Sigmoid colon (tissue), 7 donors: ENCODE results near the gene TPT1. TPM values are rescaled to one million over a fixed set of nuclear protein-coding genes. Genes with fewer than 3 reads are reported as not detected.

Experiments
- DNase-seq: peaks from one replicate; pipeline ENCODE4 v3.0.0-alpha.2; 2019
- H3K27ac ChIP-seq, 4 donors: fragments of 200-600 bp; sonication (generic); one replicate each; pipeline ENCODE4 v1.5.1; 2016 to 2019; ENCODE audit warnings: mild to moderate bottlenecking in 1 of 4
- H3K27me3 ChIP-seq, 3 donors: fragments of 200-600 bp; sonication (generic); one replicate each; pipeline ENCODE4 v1.5.1; 2019; ENCODE audit warnings: mild to moderate bottlenecking in 1 of 3
- H3K36me3 ChIP-seq, 4 donors: fragments of 200-600 bp; sonication (generic); one replicate each; pipeline ENCODE4 v1.5.1; 2016 to 2019
- H3K4me1 ChIP-seq, 4 donors: fragments of 200-600 bp; sonication (generic); one replicate each; pipeline ENCODE4 v1.5.1; 2017 to 2019
- H3K4me3 ChIP-seq, 4 donors: fragments of 200-600 bp; sonication (generic); one replicate each; pipeline ENCODE4 v1.5.1; 2017 to 2019; ENCODE audit warnings: mild to moderate bottlenecking in 2 of 4, moderate library complexity in 1 of 4
- H3K9me3 ChIP-seq, 4 donors: fragments of 200-600 bp in 3 of 4; sonication (generic) in 3 of 4; one replicate each; pipeline versions ENCODE4 v1.5.1 to v1.6.1; 2013 to 2019
- EP300 ChIP-seq, 4 donors: sonication (generic); formaldehyde crosslinking; IDR thresholded peaks; one replicate each; pipeline ENCODE4 v1.6.1; 2017; ENCODE audit warnings: antibody characterized with exemption in 4 of 4
- POLR2A ChIP-seq, 2 donors: fragments of 450-650 bp; IDR thresholded peaks; one replicate each; pipeline ENCODE4 v1.6.1; 2016; ENCODE audit warnings: antibody characterized with exemption in 2 of 2, mild to moderate bottlenecking in 2 of 2, moderate library complexity in 2 of 2
- POLR2AphosphoS5 ChIP-seq, 4 donors: sonication (generic); formaldehyde crosslinking; IDR thresholded peaks; one replicate each; pipeline ENCODE4 v1.6.1; 2017; ENCODE audit warnings: antibody characterized with exemption in 4 of 4
- WGBS, 2 donors: extraction: QIAGEN DNeasy Blood & Tissue Kit; methylation state at CpG; one replicate each; pipeline ENCODE4 v1.1.7; 2013; 5-methylcytosine and 5-hydroxymethylcytosine counted together
- intact Hi-C: fragments of 100-400 bp; cut with DNase I; formaldehyde crosslinking; loops from one replicate; pipeline ENCODE4 v1.15.1; 2023
- polyA plus RNA-seq, 3 donors: library from polyadenylated mRNA; stranded (reverse); fragments of 200-250 nt; gene quantifications; one replicate each; pipeline ENCODE4 v1.2.3, GENCODE V29; 2013
- total RNA-seq, 4 donors: library from RNA; depleted of rRNA; stranded (reverse); fragments of >200 nt; gene quantifications; one replicate each; pipeline ENCODE4 v1.1.0, GENCODE V29; 2016
- TF ChIP-seq, protein P1 (sequence below), 4 experiments: fragments of 450-650 bp in 3 of 4; fragments of 200-600 bp in 1 of 4; IDR thresholded peaks; one replicate each; pipeline ENCODE4 v1.5.1; 2016 to 2019; ENCODE audit warnings: antibody characterized with exemption in 4 of 4, mild to moderate bottlenecking in 3 of 4, moderate library complexity in 2 of 4
- donor health status: healthy with polysubstance abuse.
- donor health status: Bipolar disorder and iron deficiency.
- donor health status: healthy.

The TPT1 gene
- total and polyA plus RNA-seq, 7 donors, result 3,556 to 14,118 (median 5,645) TPM

DNA sequence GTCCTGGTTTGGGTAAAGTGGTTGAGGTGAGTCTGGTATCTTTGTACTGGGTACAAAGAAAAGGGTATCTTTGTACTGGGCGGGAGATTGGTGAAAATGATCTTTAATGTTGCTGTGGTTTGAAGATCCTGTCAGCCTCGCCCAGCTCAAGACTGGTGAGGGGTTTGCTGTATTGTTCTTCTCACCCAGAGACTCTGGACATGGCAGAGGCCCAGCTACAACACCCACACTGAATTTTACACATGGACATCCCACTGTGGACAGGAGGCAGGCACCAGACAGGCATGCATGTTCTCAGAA lies 42.8 kb downstream of the TPT1 start:
- WGBS, 2 donors, result 71 to 85% methylated on average over 2 of the region's 2 CpGs
- DNase-seq, result no peak
- Histone ChIP-seq H3K36me3 (no peaks in the 10 kb centered on the region), H3K27me3 (no peaks in the 10 kb centered on the region), H3K4me3 (no peak overlapping the region), H3K9me3 (no peaks in the 10 kb centered on the region), H3K4me1 (peaks cover 0 to 6% (median 2%) of the 10 kb centered on the region in 4 donors), H3K27ac (no peak overlapping the region)
- TF ChIP-seq, protein P1, sequence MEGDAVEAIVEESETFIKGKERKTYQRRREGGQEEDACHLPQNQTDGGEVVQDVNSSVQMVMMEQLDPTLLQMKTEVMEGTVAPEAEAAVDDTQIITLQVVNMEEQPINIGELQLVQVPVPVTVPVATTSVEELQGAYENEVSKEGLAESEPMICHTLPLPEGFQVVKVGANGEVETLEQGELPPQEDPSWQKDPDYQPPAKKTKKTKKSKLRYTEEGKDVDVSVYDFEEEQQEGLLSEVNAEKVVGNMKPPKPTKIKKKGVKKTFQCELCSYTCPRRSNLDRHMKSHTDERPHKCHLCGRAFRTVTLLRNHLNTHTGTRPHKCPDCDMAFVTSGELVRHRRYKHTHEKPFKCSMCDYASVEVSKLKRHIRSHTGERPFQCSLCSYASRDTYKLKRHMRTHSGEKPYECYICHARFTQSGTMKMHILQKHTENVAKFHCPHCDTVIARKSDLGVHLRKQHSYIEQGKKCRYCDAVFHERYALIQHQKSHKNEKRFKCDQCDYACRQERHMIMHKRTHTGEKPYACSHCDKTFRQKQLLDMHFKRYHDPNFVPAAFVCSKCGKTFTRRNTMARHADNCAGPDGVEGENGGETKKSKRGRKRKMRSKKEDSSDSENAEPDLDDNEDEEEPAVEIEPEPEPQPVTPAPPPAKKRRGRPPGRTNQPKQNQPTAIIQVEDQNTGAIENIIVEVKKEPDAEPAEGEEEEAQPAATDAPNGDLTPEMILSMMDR (IDR thresholded peaks at IDR 0.05), result no peak
- TF ChIP-seq POLR2A (IDR thresholded peaks at IDR 0.05), result no peak
- TF ChIP-seq EP300 (IDR thresholded peaks at IDR 0.05), result no peak
- no peak for TF ChIP-seq POLR2AphosphoS5 (IDR thresholded peaks at IDR 0.05)
- intact Hi-C loops, result no loop called here

DNA sequence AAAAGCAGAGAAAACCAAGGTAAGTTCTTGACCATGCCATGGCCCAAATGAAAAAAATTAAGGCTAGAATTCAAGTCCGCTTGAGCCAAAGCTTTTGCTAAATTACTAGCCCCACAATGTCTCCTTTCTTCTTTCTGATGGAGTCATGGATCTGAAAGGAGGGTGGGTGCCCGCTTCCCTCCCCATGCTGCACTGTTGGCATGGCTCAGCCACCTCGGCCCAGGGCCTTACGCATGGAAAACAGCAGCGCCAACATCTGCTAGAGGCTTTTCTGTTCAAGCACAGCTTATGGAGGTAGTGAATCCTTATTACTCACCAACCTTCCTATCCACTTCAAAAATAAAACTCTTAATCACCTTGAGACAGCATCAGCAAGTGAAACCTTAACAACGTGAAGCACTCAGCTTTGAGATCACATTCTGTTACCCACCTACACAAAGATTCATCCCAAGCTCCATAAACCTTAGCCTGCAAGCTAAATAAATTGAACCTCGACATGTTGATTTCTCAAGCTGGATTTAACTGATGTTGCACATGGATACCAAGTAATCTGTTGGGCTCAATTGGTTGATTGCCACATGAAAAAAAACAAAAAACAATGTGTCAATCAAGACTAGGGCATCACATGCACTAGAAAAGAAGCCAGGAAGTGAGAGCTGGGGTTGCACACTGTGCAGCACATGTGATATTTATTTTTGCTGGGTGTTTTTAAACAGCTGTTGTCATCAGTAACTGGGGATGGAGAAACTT lies 43.4 kb downstream of the TPT1 start:
- WGBS, 2 donors, result 83 to 85% methylated on average over 7 of the region's 7 CpGs
- H3K27me3 ChIP-seq, result no peaks in the 10 kb centered on the region
- no peaks in the 10 kb centered on the region for H3K36me3 ChIP-seq
- TF ChIP-seq EP300 (IDR thresholded peaks at IDR 0.05) (no peak), POLR2A (IDR thresholded peaks at IDR 0.05) (no peak), POLR2AphosphoS5 (IDR thresholded peaks at IDR 0.05) (no peak)
- TF ChIP-seq, protein P1 (IDR thresholded peaks at IDR 0.05), result no peak
- peaks cover 0 to 6% (median 2%) of the 10 kb centered on the region in 4 donors for H3K4me1 ChIP-seq
- H3K27ac ChIP-seq, result no peak overlapping the region
- no peaks in the 10 kb centered on the region for H3K9me3 ChIP-seq
- intact Hi-C loops, result no loop called here
- no peak overlapping the region for H3K4me3 ChIP-seq
- DNase-seq, result no peak

DNA sequence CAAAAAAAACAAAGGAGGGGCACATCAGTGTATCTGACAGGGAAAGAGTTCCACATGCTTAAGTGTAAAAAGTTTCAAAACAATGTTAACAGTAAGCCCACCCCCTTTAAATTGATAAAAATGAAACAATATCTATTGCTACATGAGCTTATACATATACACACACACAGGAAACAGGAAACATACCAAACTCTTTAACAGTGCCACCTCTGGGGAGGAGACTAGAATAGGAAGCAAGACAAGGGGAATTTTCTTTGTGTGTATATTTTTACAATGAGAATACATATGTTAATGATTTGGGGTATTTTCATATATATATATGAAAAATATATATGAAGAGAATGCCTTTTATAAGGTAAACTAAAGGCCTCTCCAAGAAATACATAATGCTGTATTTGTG lies 44.7 kb downstream of the TPT1 start:
- Histone ChIP-seq H3K27me3 (no peaks in the 10 kb centered on the region), H3K27ac (no peak overlapping the region), H3K4me3 (no peak overlapping the region), H3K36me3 (no peaks in the 10 kb centered on the region), H3K9me3 (no peaks in the 10 kb centered on the region), H3K4me1 (peaks cover 0 to 6% (median 2%) of the 10 kb centered on the region in 4 donors)
- TF ChIP-seq EP300 (IDR thresholded peaks at IDR 0.05) (no peak), POLR2AphosphoS5 (IDR thresholded peaks at IDR 0.05) (no peak), POLR2A (IDR thresholded peaks at IDR 0.05) (no peak)
- TF ChIP-seq, protein P1 (IDR thresholded peaks at IDR 0.05), result no peak
- intact Hi-C loops, result no loop called here
- DNase-seq, result no peak

DNA sequence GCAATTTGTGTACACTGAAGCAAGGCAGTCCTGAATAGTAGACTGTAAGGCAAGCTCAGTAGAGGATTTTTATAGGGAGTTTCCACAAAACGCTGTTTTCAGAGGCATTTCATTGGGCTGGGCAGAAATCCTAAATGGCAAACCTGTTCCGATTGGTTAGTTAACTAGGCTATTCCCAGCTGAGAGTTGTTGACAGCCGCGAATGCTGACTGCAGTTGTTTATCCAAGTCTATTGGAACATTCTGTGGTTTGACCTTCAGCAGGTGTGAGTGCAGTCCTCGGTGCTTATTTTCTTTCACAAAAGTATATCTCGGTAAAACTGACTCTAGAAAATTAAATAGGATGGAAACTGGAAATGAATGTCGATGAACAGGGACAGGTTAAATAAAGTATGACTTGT lies 45.4 kb downstream of the TPT1 start:
- no peaks in the 10 kb centered on the region for H3K9me3 ChIP-seq
- TF ChIP-seq POLR2AphosphoS5 (IDR thresholded peaks at IDR 0.05), result no peak
- no peak for TF ChIP-seq POLR2A (IDR thresholded peaks at IDR 0.05)
- TF ChIP-seq, protein P1 (IDR thresholded peaks at IDR 0.05), result no peak
- no peak for TF ChIP-seq EP300 (IDR thresholded peaks at IDR 0.05)
- no peaks in the 10 kb centered on the region for H3K27me3 ChIP-seq
- no peaks in the 10 kb centered on the region for H3K36me3 ChIP-seq
- intact Hi-C loops, result no loop called here
- WGBS, 2 donors, result 67 to 76% methylated on average over 7 of the region's 7 CpGs
- H3K4me3 ChIP-seq, result no peak overlapping the region
- no peak overlapping the region for H3K27ac ChIP-seq
- no peak for DNase-seq
- peaks cover 0 to 6% (median 2%) of the 10 kb centered on the region in 4 donors for H3K4me1 ChIP-seq

DNA sequence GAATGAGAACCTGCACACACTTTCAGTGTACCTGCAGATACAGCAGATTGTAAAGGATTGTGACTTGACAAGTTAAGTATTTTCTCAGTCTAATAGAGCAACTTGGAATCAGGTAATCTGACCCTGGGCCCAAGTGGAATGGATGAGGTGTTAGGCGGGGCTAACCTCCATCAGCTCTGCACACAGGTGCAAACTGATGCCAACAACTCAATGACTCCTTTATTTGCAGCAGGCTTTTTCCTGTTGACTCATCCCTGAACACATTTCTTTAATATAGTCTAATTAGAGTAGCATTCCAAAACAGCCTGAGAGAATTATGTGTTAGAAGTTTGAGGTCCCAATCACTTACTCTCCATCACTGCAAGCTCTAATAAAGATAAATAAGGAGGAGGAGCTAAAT lies 48.8 kb downstream of the TPT1 start:
- WGBS, 2 donors, result 53 to 74% methylated on average over 1 of the region's 1 CpG
- no peaks in the 10 kb centered on the region for H3K9me3 ChIP-seq
- intact Hi-C loops, result no loop called here

More for the DNA sequence above, 48.8 kb downstream of the TPT1 start:
- no peak overlapping the region for H3K27ac ChIP-seq
- H3K36me3 ChIP-seq, result peaks cover 0 to 21% (median 0%) of the 10 kb centered on the region in 4 donors
- H3K27me3 ChIP-seq, result no peaks in the 10 kb centered on the region
- TF ChIP-seq EP300 (IDR thresholded peaks at IDR 0.05), result no peak
- TF ChIP-seq, protein P1 (IDR thresholded peaks at IDR 0.05), result no peak
- no peak for TF ChIP-seq POLR2AphosphoS5 (IDR thresholded peaks at IDR 0.05)
- TF ChIP-seq POLR2A (IDR thresholded peaks at IDR 0.05), result no peak
- no peak overlapping the region for H3K4me3 ChIP-seq
- H3K4me1 ChIP-seq, result no peaks in the 10 kb centered on the region
- no peak for DNase-seq
